Activated CD8-positive, alpha-beta memory T cell treated with anti-CD3 and anti-CD28 coated beads, Interleukin-2, amount 50 U/mL, for 24 hours (primary cell): ENCODE data around the gene DOCK2.
"Not testable (repeated sequence)": the region's sequence is repeated elsewhere in the genome, so short reads cannot be mapped to it uniquely, and the experiment has no call there.

ENCODE experiments used
- DNase-seq: peaks from one replicate; pipeline ENCODE4 v3.0.0-alpha.2; 2020; ENCODE audit errors: extremely low read depth

The DOCK2 gene

GRCh38 chr5:169637549-169638121 lies 560 bp downstream of the DOCK2 start:
- DNase-seq = peak; percentile 58

GRCh38 chr5:169641253-169641652 lies 4.2 kb downstream of the DOCK2 start:
- no peak for DNase-seq

- no peak for DNase-seq
Observed at GRCh38 chr5:169646856-169647255, 9.8 kb downstream of the DOCK2 start.

GRCh38 chr5:169647566-169647965 lies 10.5 kb downstream of the DOCK2 start:
- DNase-seq = no peak

GRCh38 chr5:169648725-169649310 lies 11.7 kb downstream of the DOCK2 start:
- no peak for DNase-seq

GRCh38 chr5:169649486-169649885 lies 12.4 kb downstream of the DOCK2 start:
- no peak for DNase-seq

GRCh38 chr5:169650701-169651331 lies 13.7 kb downstream of the DOCK2 start:
- no peak for DNase-seq

- DNase-seq = no peak
Observed at GRCh38 chr5:169651526-169651925, 14.5 kb downstream of the DOCK2 start.

- no peak for DNase-seq
Observed at GRCh38 chr5:169652057-169652456, 15.0 kb downstream of the DOCK2 start.

GRCh38 chr5:169653091-169653490 lies 16.0 kb downstream of the DOCK2 start:
- no peak for DNase-seq

GRCh38 chr5:169655353-169655752 lies 18.3 kb downstream of the DOCK2 start:
- no peak for DNase-seq

GRCh38 chr5:169656125-169656901 lies 19.2 kb downstream of the DOCK2 start:
- no peak for DNase-seq

- no peak for DNase-seq
Observed at GRCh38 chr5:169657127-169657526, 20.1 kb downstream of the DOCK2 start.

- DNase-seq = not testable (repeated sequence)
Observed at GRCh38 chr5:169662451-169662850, 25.4 kb downstream of the DOCK2 start.

GRCh38 chr5:169663537-169663936 lies 26.5 kb downstream of the DOCK2 start:
- DNase-seq = no peak

- no peak for DNase-seq
Observed at GRCh38 chr5:169666365-169666764, 29.3 kb downstream of the DOCK2 start.

- no peak for DNase-seq
Observed at GRCh38 chr5:169667896-169668674, 31.0 kb downstream of the DOCK2 start.

- no peak for DNase-seq
Observed at GRCh38 chr5:169668732-169669131, 31.7 kb downstream of the DOCK2 start.

GRCh38 chr5:169670769-169671525 lies 33.9 kb downstream of the DOCK2 start:
- no peak for DNase-seq

GRCh38 chr5:169682026-169682425 lies 45.0 kb downstream of the DOCK2 start:
- no peak for DNase-seq

- DNase-seq = no peak
Observed at GRCh38 chr5:169686137-169686536, 49.1 kb downstream of the DOCK2 start.
